Gastrocnemius medialis (tissue), 4 donors: ENCODE measurements around the gene MSH5.

Experiments used
- POLR2A ChIP-seq, 2 donors: fragments of 450-650 bp; IDR thresholded peaks; one replicate each; pipeline ENCODE4 v1.6.1; 2017; ENCODE audit warnings: antibody characterized with exemption in 2 of 2, mild to moderate bottlenecking in 2 of 2, moderate library complexity in 2 of 2
- TF ChIP-seq, protein P1 (sequence below), 5 experiments: fragments of 450-650 bp in 3 of 5; fragments of 200-600 bp in 2 of 5; sonication (generic) in 2 of 5; IDR thresholded peaks in 4 of 5; conservative IDR thresholded peaks in 1 of 5; 1 replicate in 4 of 5; 2 replicates in 1 of 5; pipeline ENCODE4 v1.5.1; 2016 to 2019; ENCODE audit warnings: antibody characterized with exemption in 5 of 5, mild to moderate bottlenecking in 3 of 5, moderate library complexity in 3 of 5

DNA sequence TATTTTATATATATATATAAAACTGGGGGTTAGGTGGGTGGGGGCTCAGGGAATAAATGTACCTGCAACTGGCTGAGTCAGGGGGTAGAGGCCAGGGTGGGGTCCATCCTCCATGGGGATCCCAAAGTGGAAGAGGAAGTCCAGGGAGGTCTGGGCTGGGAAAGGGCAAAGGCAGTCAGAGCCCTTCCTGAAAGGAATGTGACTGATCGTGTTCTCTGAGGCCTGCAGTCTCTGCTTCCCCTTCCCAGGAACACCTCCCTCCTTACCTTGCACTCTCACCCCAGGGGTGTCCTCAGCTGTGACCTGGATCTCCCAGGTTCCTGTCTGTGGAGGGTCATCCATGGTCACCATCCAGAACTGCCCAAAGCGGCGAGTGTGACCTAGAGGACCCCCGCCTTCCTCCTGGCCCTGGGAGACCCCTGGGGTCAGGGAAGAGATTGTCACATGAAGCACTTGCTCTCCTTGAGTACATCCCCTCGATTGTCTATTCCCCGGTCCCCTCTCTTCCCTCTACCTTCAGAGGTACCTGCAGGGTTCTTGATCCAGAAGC lies 27.4 kb downstream of the MSH5 start:
- no peak for TF ChIP-seq POLR2A (IDR thresholded peaks at IDR 0.05)
- TF ChIP-seq, protein P1, sequence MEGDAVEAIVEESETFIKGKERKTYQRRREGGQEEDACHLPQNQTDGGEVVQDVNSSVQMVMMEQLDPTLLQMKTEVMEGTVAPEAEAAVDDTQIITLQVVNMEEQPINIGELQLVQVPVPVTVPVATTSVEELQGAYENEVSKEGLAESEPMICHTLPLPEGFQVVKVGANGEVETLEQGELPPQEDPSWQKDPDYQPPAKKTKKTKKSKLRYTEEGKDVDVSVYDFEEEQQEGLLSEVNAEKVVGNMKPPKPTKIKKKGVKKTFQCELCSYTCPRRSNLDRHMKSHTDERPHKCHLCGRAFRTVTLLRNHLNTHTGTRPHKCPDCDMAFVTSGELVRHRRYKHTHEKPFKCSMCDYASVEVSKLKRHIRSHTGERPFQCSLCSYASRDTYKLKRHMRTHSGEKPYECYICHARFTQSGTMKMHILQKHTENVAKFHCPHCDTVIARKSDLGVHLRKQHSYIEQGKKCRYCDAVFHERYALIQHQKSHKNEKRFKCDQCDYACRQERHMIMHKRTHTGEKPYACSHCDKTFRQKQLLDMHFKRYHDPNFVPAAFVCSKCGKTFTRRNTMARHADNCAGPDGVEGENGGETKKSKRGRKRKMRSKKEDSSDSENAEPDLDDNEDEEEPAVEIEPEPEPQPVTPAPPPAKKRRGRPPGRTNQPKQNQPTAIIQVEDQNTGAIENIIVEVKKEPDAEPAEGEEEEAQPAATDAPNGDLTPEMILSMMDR (IDR thresholded peaks at IDR 0.05 in 4 of 5, conservative IDR thresholded peaks at IDR 0.05 in 1 of 5) = no peak
